Stomach (tissue), 9 donors: ENCODE measurements around the gene ABCA13. TPM values are rescaled to one million over a fixed set of nuclear protein-coding genes. Genes with fewer than 3 reads are reported as not detected.

Experiments used
- DNase-seq, 2 donors: peaks; one replicate each; pipeline versions ENCODE4 v3.0.0 to v3.0.0-alpha.2; 2013 to 2019
- H3K27ac ChIP-seq, 5 donors: fragments of 200-600 bp in 4 of 5; sonication (generic) in 4 of 5; one replicate each; pipeline ENCODE4 v1.5.1; 2013 to 2019; ENCODE audit warnings: mild to moderate bottlenecking in 1 of 5, moderate library complexity in 1 of 5
- H3K27me3 ChIP-seq, 3 donors: fragments of 200-600 bp; sonication (generic); one replicate each; pipeline ENCODE4 v1.5.1; 2017 to 2019; ENCODE audit warnings: mixed run types in 1 of 3
- H3K36me3 ChIP-seq, 4 donors: fragments of 200-600 bp; sonication (generic); 1 replicate in 3 of 4; 2 replicates in 1 of 4; pipeline ENCODE4 v1.5.1; 2016 to 2019
- H3K4me1 ChIP-seq, 4 donors: fragments of 200-600 bp; sonication (generic); one replicate each; pipeline ENCODE4 v1.5.1; 2016 to 2019
- H3K4me3 ChIP-seq, 4 donors: fragments of 200-600 bp; sonication (generic) in 3 of 4; one replicate each; pipeline ENCODE4 v1.5.1; 2016 to 2019; ENCODE audit warnings: mild to moderate bottlenecking in 1 of 4
- H3K9me3 ChIP-seq, 4 donors: fragments of 200-600 bp; sonication (generic); one replicate each; pipeline ENCODE4 v1.5.1; 2016 to 2019
- CTCF ChIP-seq, 7 experiments: fragments of 450-650 bp in 4 of 7; fragments of 200-600 bp in 3 of 7; sonication (generic) in 3 of 7; IDR thresholded peaks; one replicate each; pipeline ENCODE4 v1.5.1; 2016 to 2019; ENCODE audit warnings: antibody characterized with exemption in 7 of 7, control low read depth in 2 of 7, mild to moderate bottlenecking in 1 of 7
- EP300 ChIP-seq: sonication (generic); formaldehyde crosslinking; IDR thresholded peaks from one replicate; pipeline ENCODE4 v1.6.1; 2017; ENCODE audit warnings: antibody characterized with exemption
- POLR2A ChIP-seq, 4 donors: fragments of 450-650 bp; IDR thresholded peaks; one replicate each; pipeline ENCODE4 v1.6.1; 2016; ENCODE audit warnings: antibody characterized with exemption in 4 of 4, control low read depth in 2 of 4, mild to moderate bottlenecking in 1 of 4, moderate library complexity in 1 of 4
- POLR2AphosphoS5 ChIP-seq, 3 donors: sonication (generic); formaldehyde crosslinking; IDR thresholded peaks; one replicate each; pipeline ENCODE4 v1.6.1; 2016; ENCODE audit warnings: antibody characterized with exemption in 3 of 3
- WGBS, 5 donors: extraction: QIAGEN DNeasy Blood & Tissue Kit in 3 of 5; methylation state at CpG; one replicate each; pipeline versions ENCODE4 v1.1.5 to v1.1.7; 2013 to 2018; 5-methylcytosine and 5-hydroxymethylcytosine counted together
- intact Hi-C: fragments of 100-400 bp; cut with DNase I; formaldehyde crosslinking; loops from one replicate; pipeline ENCODE4 v1.15.1; 2023; ENCODE audit warnings: low total_unique reads
- polyA plus RNA-seq, 3 donors: library from polyadenylated mRNA; stranded (reverse); fragments of 200-250 nt; gene quantifications; one replicate each; pipeline ENCODE4 v1.2.3, GENCODE V29; 2013
- total RNA-seq, 5 donors: library from RNA; depleted of rRNA; stranded (reverse); fragments of >200 nt; gene quantifications; one replicate each; pipeline versions ENCODE4 v1.1.0 to v1.2.3, GENCODE V29; 2014 to 2016
- donor health status: healthy with polysubstance abuse.
- donor health status: Bipolar disorder and iron deficiency.
- donor health status: healthy.

The ABCA13 gene
- total and polyA plus RNA-seq, 8 donors = under 0.01 to 0.92 (median 0.50) TPM; not detected in 5

GRCh38 chr7:48628793-48629349, 457.6 kb downstream of the ABCA13 start:
- H3K9me3 ChIP-seq = peaks cover 0 to 5% (median 0%) of the 10 kb centered on the region in 4 donors
- 61 to 84% (median 79%) methylated on average over 5 of the region's 5 CpGs for WGBS, 5 donors
- H3K4me3 ChIP-seq = no peak overlapping the region
- TF ChIP-seq POLR2AphosphoS5 (IDR thresholded peaks at IDR 0.05) = no peak
- TF ChIP-seq EP300 = no peak
- no peak for TF ChIP-seq POLR2A (IDR thresholded peaks at IDR 0.05)
- DNase-seq = no peak
- no peaks in the 10 kb centered on the region for H3K4me1 ChIP-seq
- intact Hi-C loops = no loop called here
- no peaks in the 10 kb centered on the region for H3K36me3 ChIP-seq
- no peak overlapping the region for H3K27ac ChIP-seq
- H3K27me3 ChIP-seq = no peaks in the 10 kb centered on the region

GRCh38 chr7:48634116-48634632, 462.9 kb downstream of the ABCA13 start:
- intact Hi-C loops = no loop called here
- Histone ChIP-seq H3K36me3 (no peaks in the 10 kb centered on the region), H3K4me1 (no peaks in the 10 kb centered on the region), H3K9me3 (peaks cover 0 to 5% (median 0%) of the 10 kb centered on the region in 4 donors), H3K27ac (no peak overlapping the region), H3K27me3 (no peaks in the 10 kb centered on the region), H3K4me3 (no peak overlapping the region)
- WGBS, 5 donors = 69 to 84% (median 79%) methylated on average over 2 of the region's 2 CpGs
- TF ChIP-seq POLR2AphosphoS5 (IDR thresholded peaks at IDR 0.05) = no peak
- TF ChIP-seq POLR2A (IDR thresholded peaks at IDR 0.05) = no peak
- no peak for TF ChIP-seq CTCF (IDR thresholded peaks at IDR 0.05)
- TF ChIP-seq EP300 = no peak
- no peak for DNase-seq

- H3K36me3 ChIP-seq = no peaks in the 10 kb centered on the region
- intact Hi-C loops = no loop called here
- no peak for TF ChIP-seq EP300
- TF ChIP-seq CTCF (IDR thresholded peaks at IDR 0.05) = no peak
- TF ChIP-seq POLR2A (IDR thresholded peaks at IDR 0.05) = no peak
- no peak for TF ChIP-seq POLR2AphosphoS5 (IDR thresholded peaks at IDR 0.05)
- no peak overlapping the region for H3K27ac ChIP-seq
- H3K4me3 ChIP-seq = no peak overlapping the region
- H3K9me3 ChIP-seq = peaks cover 0 to 5% (median 0%) of the 10 kb centered on the region in 4 donors
- DNase-seq = no peak
- no peaks in the 10 kb centered on the region for H3K4me1 ChIP-seq
- H3K27me3 ChIP-seq = no peaks in the 10 kb centered on the region
- 52 to 88% (median 60%) methylated on average over 1 of the region's 1 CpG for WGBS, 5 donors
Measured at GRCh38 chr7:48635796-48636195, 464.5 kb downstream of the ABCA13 start.

GRCh38 chr7:48636391-48637015, 465.2 kb downstream of the ABCA13 start:
- Histone ChIP-seq H3K27ac (no peak overlapping the region), H3K4me1 (no peaks in the 10 kb centered on the region)
- 42 to 60% (median 59%) methylated on average over 3 of the region's 3 CpGs for WGBS, 5 donors

More at GRCh38 chr7:48636391-48637015, 465.2 kb downstream of the ABCA13 start:
- TF ChIP-seq EP300 = no peak
- TF ChIP-seq POLR2AphosphoS5 (IDR thresholded peaks at IDR 0.05) = no peak
- no peak for TF ChIP-seq POLR2A (IDR thresholded peaks at IDR 0.05)
- no peak for TF ChIP-seq CTCF (IDR thresholded peaks at IDR 0.05)
- Histone ChIP-seq H3K36me3 (no peaks in the 10 kb centered on the region), H3K27me3 (no peaks in the 10 kb centered on the region), H3K4me3 (no peak overlapping the region), H3K9me3 (peaks cover 0 to 5% (median 0%) of the 10 kb centered on the region in 4 donors)
- intact Hi-C loops = no loop called here
- no peak for DNase-seq
